Measurements from ENCODE around the gene OR5AS1.
"Not testable (repeated sequence)": the region's sequence is repeated elsewhere in the genome, so short reads cannot be mapped to it uniquely, and the experiment has no call there.

OR5AS1 gene

GRCh38 chr11:56027354-56027753, at the start of gene OR5AS1:
OR5AS1 (plus strand) TSS chr11:56027654; CDS start chr11:56030419, 2,765 bp downstream.
- no peak for DNase-seq

DNA sequence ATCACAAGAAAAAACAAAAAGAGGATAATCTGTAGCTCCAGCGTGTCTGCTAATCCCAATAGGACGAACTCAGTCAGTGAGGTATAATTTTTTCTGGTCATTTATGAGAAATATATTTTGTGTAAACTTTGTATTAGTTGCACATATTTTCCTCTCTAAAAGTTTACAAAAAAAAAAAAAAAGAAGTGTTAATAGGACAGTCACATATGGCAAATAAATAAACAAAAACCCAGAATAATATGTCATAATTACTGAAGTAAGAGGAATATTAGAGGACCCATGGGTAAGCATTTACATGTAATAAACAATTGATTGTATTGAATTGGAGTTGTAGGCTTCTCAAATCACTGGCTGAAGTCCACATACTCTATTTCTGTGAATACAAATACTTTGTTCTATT, 32.9 kb upstream of the OR5AS1 start, which contains the start of gene OR5F1:
Gene OR5F1 (minus strand): TSS at position 101 of the 400 bp plus-strand sequence. CDS start 0 bp downstream, at position 101.
- DNase-seq, result no peak

DNA sequence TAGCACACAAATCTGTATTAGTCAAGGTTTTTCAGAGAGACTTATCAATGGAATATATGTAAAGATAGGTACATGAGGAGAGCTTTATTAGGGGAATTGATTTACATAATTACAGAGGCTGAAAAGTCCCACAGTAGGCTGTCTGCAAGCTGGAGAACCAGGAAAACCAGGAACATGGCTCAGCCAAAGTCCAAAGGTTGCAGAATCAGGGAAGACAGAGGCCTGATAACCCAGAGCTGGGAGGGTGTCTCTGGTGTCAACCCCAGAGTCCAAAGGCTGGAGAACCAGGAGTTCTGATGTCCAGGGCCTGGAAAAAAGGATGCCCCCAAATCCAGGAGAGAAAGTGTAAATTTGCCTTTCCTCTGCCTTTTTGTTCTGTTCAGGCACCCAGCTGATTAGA, 16.7 kb upstream of the OR5AS1 start:
- no peak for DNase-seq

- DNase-seq, result no peak
Measured at GRCh38 chr11:56013805-56014204, 13.6 kb upstream of the OR5AS1 start.

DNA sequence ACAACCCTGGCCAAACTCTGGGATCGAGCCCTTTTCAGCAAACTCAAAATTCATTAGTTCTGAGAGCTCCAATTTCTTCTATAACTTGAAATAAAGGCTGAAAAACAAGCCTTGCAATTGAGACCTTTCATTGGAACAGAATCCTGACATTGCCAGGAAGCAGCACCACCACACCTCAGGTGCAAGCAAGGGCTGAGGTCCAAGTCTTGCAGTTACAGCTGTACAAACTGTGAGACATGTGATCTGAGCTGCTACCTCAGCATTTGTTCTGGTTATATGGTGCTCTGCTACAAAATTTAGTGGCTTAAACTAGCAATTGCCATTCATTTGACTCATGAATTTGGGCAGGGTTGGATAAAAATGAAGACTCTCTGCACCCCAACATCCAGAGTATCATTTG, 18.1 kb downstream of the OR5AS1 start:
- no peak for DNase-seq

DNA sequence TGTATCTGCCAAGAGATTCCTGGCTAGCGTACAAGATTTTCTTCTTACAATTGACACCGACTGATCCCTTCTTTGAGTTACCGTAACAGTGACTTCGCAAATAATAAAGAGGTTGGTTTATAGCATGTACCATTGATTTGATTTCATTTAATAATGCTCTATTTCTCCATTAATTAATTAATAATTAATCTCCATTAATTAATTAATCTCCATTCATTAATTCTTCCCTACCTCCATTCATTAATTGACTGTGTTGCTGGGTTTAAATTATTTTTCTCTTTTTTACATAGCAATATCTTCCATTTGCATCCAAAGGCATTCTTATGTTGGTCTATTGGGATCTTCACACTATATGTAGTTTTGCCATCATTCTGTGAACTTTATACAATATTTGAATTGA, 21.0 kb downstream of the OR5AS1 start:
- DNase-seq, result no peak

GRCh38 chr11:56049487-56049886, 22.0 kb downstream of the OR5AS1 start:
- DNase-seq, result no peak

DNA sequence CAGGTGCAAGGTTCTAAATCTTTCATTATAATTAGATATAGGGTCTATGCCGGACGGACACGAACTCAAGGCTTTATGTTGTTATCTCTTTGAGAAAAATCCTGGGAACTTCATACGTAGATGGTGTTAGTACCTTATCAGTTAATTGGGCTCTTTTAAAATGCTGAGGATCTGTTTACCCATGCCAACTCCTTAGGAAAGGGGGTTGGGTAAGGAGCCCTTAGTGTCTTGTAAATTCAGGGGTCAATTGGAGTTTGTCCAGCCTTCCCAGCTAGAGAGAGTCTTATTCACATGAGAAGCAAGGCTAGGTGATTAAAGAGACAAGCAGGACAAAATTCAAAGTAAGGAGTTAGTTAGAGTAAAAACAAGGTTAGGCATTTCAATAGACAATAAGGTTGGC, 28.9 kb downstream of the OR5AS1 start:
- DNase-seq, result not testable (repeated sequence)

GRCh38 chr11:56057661-56058237, 30.3 kb downstream of the OR5AS1 start:
- DNase-seq, result not testable (repeated sequence)

- not testable (repeated sequence) for DNase-seq
Measured at GRCh38 chr11:56058260-56058780, 30.9 kb downstream of the OR5AS1 start.

- DNase-seq, result no peak
Measured at GRCh38 chr11:56066980-56067379, 39.5 kb downstream of the OR5AS1 start.
